HCT116 (cell line): ENCODE measurements around the gene PRKCH.

ENCODE experiments used
- CEBPB ChIP-seq: IDR thresholded peaks from 2 replicates; pipeline ENCODE4 v1.6.1; 2012; ENCODE audit warnings: low read depth
- EZH2 ChIP-seq: fragments of 200-600 bp; sonication (generic); IDR thresholded peaks from 2 replicates; pipeline ENCODE4 v1.6.1; 2017; ENCODE audit warnings: antibody characterized with exemption, mixed run types
- FOSL1 ChIP-seq: IDR thresholded peaks from 2 replicates; pipeline ENCODE4 v1.6.1; 2012; ENCODE audit warnings: low read depth
- JUND ChIP-seq: IDR thresholded peaks from 2 replicates; pipeline ENCODE4 v1.6.1; 2012
- POLR2A ChIP-seq: IDR thresholded peaks from 2 replicates; pipeline ENCODE4 v1.7.0; 2011; ENCODE audit warnings: borderline replicate concordance; ENCODE audit not compliant: insufficient read depth, insufficient read length; ENCODE audit errors: extremely low read depth
- RAD21 ChIP-seq: IDR thresholded peaks from 2 replicates; pipeline ENCODE4 v1.6.1; 2012; ENCODE audit warnings: low read depth, mild to moderate bottlenecking
- SP1 ChIP-seq: IDR thresholded peaks from 2 replicates; pipeline ENCODE4 v1.6.1; 2012; ENCODE audit warnings: low read depth
- YY1 ChIP-seq: IDR thresholded peaks from 2 replicates; pipeline ENCODE4 v1.6.1; 2011; ENCODE audit warnings: low read length, low read depth, moderate library complexity, mild to moderate bottlenecking; ENCODE audit not compliant: insufficient replicate concordance; ENCODE audit errors: extremely low read depth
- ZNF274 ChIP-seq: fragments of 200-500 bp; sonication (Bioruptor generic); IDR thresholded peaks from 2 replicates; pipeline ENCODE4 v1.6.1; 2014; ENCODE audit warnings: mild to moderate bottlenecking, low read depth, low read length, inconsistent platforms
- TF ChIP-seq, protein P1 (sequence below): IDR thresholded peaks from 2 replicates; pipeline ENCODE4 v1.6.1; 2012; ENCODE audit warnings: low read depth
- TF ChIP-seq, protein P2 (sequence below), 3 experiments: fragments of 200-600 bp in 1 of 3; sonication (generic) in 1 of 3; IDR thresholded peaks in 2 of 3; conservative IDR thresholded peaks in 1 of 3; 2 replicates each; pipeline ENCODE4 v1.5.1; 2012 to 2017; ENCODE audit warnings: low read depth in 2 of 3, low read length in 2 of 3, antibody characterized with exemption in 1 of 3, borderline replicate concordance in 1 of 3, control low read depth in 1 of 3, mild to moderate bottlenecking in 1 of 3, mixed read lengths in 1 of 3, mixed run types in 1 of 3, moderate library complexity in 1 of 3; ENCODE audit not compliant: insufficient read depth in 1 of 3
- TF ChIP-seq, protein P3 (sequence below): IDR thresholded peaks from 2 replicates; pipeline ENCODE4 v1.6.1; 2011; ENCODE audit warnings: mild to moderate bottlenecking, low read length, moderate library complexity; ENCODE audit not compliant: insufficient replicate concordance; ENCODE audit errors: extremely low read depth

DNA sequence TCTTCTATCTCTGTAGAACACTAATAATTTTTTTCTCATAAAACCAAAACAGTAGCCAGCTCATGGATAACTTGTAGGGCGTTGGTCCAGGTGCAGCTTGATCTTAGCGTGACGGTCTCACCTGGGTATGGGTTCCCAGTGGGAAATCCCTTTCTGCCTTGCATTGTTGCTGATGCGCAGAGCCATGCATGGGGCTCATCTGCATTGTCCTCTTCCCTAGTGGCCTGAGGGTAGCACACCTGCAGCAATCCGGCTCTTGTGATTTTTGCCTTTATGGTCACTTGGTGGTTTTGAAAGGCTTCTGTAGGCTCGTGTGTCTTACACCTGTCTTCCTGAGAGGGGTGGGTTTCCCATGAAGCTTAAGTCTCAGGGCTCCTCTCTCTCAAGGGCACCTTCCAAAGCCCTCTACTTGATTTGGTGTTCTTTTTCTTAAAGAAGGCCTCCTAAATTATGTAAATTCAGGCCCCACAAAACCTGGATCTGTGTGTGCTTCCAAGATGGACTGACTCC is 130.6 kb downstream of the PRKCH start:
- no peak for TF ChIP-seq RAD21
- TF ChIP-seq, protein P1, sequence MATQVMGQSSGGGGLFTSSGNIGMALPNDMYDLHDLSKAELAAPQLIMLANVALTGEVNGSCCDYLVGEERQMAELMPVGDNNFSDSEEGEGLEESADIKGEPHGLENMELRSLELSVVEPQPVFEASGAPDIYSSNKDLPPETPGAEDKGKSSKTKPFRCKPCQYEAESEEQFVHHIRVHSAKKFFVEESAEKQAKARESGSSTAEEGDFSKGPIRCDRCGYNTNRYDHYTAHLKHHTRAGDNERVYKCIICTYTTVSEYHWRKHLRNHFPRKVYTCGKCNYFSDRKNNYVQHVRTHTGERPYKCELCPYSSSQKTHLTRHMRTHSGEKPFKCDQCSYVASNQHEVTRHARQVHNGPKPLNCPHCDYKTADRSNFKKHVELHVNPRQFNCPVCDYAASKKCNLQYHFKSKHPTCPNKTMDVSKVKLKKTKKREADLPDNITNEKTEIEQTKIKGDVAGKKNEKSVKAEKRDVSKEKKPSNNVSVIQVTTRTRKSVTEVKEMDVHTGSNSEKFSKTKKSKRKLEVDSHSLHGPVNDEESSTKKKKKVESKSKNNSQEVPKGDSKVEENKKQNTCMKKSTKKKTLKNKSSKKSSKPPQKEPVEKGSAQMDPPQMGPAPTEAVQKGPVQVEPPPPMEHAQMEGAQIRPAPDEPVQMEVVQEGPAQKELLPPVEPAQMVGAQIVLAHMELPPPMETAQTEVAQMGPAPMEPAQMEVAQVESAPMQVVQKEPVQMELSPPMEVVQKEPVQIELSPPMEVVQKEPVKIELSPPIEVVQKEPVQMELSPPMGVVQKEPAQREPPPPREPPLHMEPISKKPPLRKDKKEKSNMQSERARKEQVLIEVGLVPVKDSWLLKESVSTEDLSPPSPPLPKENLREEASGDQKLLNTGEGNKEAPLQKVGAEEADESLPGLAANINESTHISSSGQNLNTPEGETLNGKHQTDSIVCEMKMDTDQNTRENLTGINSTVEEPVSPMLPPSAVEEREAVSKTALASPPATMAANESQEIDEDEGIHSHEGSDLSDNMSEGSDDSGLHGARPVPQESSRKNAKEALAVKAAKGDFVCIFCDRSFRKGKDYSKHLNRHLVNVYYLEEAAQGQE = no peak
- TF ChIP-seq POLR2A = no peak
- TF ChIP-seq, protein P2, sequence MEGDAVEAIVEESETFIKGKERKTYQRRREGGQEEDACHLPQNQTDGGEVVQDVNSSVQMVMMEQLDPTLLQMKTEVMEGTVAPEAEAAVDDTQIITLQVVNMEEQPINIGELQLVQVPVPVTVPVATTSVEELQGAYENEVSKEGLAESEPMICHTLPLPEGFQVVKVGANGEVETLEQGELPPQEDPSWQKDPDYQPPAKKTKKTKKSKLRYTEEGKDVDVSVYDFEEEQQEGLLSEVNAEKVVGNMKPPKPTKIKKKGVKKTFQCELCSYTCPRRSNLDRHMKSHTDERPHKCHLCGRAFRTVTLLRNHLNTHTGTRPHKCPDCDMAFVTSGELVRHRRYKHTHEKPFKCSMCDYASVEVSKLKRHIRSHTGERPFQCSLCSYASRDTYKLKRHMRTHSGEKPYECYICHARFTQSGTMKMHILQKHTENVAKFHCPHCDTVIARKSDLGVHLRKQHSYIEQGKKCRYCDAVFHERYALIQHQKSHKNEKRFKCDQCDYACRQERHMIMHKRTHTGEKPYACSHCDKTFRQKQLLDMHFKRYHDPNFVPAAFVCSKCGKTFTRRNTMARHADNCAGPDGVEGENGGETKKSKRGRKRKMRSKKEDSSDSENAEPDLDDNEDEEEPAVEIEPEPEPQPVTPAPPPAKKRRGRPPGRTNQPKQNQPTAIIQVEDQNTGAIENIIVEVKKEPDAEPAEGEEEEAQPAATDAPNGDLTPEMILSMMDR (IDR thresholded peaks at IDR 0.05 in 2 of 3, conservative IDR thresholded peaks at IDR 0.05 in 1 of 3; ENCODE audit: borderline replicate concordance in 1 of 3, insufficient read depth in 1 of 3, low read depth in 2 of 3, low read length in 2 of 3) = no peak
- TF ChIP-seq YY1 = no peak
- no peak for TF ChIP-seq JUND
- TF ChIP-seq SP1 = no peak
- TF ChIP-seq EZH2 = no peak
- no peak for TF ChIP-seq CEBPB
- TF ChIP-seq FOSL1 = no peak
- TF ChIP-seq ZNF274 = no peak
- TF ChIP-seq, protein P3, sequence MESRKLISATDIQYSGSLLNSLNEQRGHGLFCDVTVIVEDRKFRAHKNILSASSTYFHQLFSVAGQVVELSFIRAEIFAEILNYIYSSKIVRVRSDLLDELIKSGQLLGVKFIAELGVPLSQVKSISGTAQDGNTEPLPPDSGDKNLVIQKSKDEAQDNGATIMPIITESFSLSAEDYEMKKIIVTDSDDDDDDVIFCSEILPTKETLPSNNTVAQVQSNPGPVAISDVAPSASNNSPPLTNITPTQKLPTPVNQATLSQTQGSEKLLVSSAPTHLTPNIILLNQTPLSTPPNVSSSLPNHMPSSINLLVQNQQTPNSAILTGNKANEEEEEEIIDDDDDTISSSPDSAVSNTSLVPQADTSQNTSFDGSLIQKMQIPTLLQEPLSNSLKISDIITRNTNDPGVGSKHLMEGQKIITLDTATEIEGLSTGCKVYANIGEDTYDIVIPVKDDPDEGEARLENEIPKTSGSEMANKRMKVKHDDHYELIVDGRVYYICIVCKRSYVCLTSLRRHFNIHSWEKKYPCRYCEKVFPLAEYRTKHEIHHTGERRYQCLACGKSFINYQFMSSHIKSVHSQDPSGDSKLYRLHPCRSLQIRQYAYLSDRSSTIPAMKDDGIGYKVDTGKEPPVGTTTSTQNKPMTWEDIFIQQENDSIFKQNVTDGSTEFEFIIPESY = no peak
